ENCODE measurements around the gene CARD6. TPM values are rescaled to one million over a fixed set of nuclear protein-coding genes. Genes with fewer than 3 reads are reported as not detected.

The CARD6 gene
- total and polyA plus RNA-seq, 9 of the 15 experiments (the other 6 are each of a cell fraction or from before 2014, with no cell fraction given) = 3.5 to 8.3 (median 5.9) TPM

GRCh38 chr5:40847525-40847924 is 6.4 kb downstream of the CARD6 start (continued):
- TF ChIP-seq ZNF655 (CRISPR knock-in tag; IDR thresholded peaks at IDR 0.05) (no peak), ZZZ3 (IDR thresholded peaks at IDR 0.05) (no peak), ZNF316 (IDR thresholded peaks at IDR 0.05) (peak; percentile 87), U2AF2 (optimal IDR thresholded peaks at IDR 0.05; ENCODE audit: low read depth, low read length) (no peak), ZNF217 (CRISPR knock-in tag; IDR thresholded peaks at IDR 0.05) (no peak), MAZ (CRISPR knock-in tag; conservative IDR thresholded peaks at IDR 0.05 in 1 of 2, IDR thresholded peaks at IDR 0.05 in 1 of 2) (no peak), WHSC1 (IDR thresholded peaks at IDR 0.05; ENCODE audit: low read length) (no peak), HNRNPK (IDR thresholded peaks at IDR 0.05; ENCODE audit: low read depth, low read length, poor library complexity, severe bottlenecking) (no peak), ZSCAN29 (IDR thresholded peaks at IDR 0.05) (no peak), ZNF766 (CRISPR knock-in tag; conservative IDR thresholded peaks at IDR 0.05) (no peak), GABPB2 (CRISPR knock-in tag; conservative IDR thresholded peaks at IDR 0.05) (no peak), PREB (CRISPR knock-in tag; IDR thresholded peaks at IDR 0.05) (no peak), SIX5 (IDR thresholded peaks at IDR 0.05; ENCODE audit: borderline replicate concordance in 1 of 2, insufficient read depth in 1 of 2, low read depth in 1 of 2, low read length in 2 of 2) (no peak), ZNF76 (CRISPR knock-in tag; IDR thresholded peaks at IDR 0.05; ENCODE audit: borderline replicate concordance) (no peak), ATF7 (IDR thresholded peaks at IDR 0.05) (no peak), NR0B1 (IDR thresholded peaks at IDR 0.05; ENCODE audit: partially characterized antibody) (no peak), MTF1 (CRISPR knock-in tag; IDR thresholded peaks at IDR 0.05; ENCODE audit: borderline replicate concordance) (no peak), ZNF212 (CRISPR knock-in tag; IDR thresholded peaks at IDR 0.05) (no peak), KDM2B (CRISPR knock-in tag; IDR thresholded peaks at IDR 0.05) (no peak), HDAC6 (IDR thresholded peaks at IDR 0.05; ENCODE audit: low read depth, low read length) (no peak), TRIM24 (IDR thresholded peaks at IDR 0.05) (peak; percentile 85 to 93), C11orf30 (IDR thresholded peaks at IDR 0.05; ENCODE audit: low read depth) (peak; percentile 48; the same call in 1 of the 2 replicates), SRSF1 (IDR thresholded peaks at IDR 0.05; ENCODE audit: low read depth, low read length) (no peak), DPF2 (IDR thresholded peaks at IDR 0.05) (peak; percentile 30; the same call in 1 of the 2 replicates), ZNF449 (CRISPR knock-in tag; IDR thresholded peaks at IDR 0.05) (no peak)
- TF ChIP-seq, protein P1, sequence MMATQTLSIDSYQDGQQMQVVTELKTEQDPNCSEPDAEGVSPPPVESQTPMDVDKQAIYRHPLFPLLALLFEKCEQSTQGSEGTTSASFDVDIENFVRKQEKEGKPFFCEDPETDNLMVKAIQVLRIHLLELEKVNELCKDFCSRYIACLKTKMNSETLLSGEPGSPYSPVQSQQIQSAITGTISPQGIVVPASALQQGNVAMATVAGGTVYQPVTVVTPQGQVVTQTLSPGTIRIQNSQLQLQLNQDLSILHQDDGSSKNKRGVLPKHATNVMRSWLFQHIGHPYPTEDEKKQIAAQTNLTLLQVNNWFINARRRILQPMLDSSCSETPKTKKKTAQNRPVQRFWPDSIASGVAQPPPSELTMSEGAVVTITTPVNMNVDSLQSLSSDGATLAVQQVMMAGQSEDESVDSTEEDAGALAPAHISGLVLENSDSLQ (IDR thresholded peaks at IDR 0.05) = no peak
